GM23338 (cell line): ENCODE results near the gene HOXA3. TPM values are rescaled to one million over a fixed set of nuclear protein-coding genes. Genes with fewer than 3 reads are reported as not detected.

ENCODE experiments used
- ATAC-seq: fragments of 200-7000 bp; cut with Tn5 transposase; 3 replicates; pipeline ENCODE4 v1.9.1; 2020
- DNase-seq: peaks from one replicate; pipeline ENCODE4 v3.0.0-alpha.2; 2015; ENCODE audit warnings: low spot score
- H2AFZ ChIP-seq: fragments of 200-600 bp; sonication (generic); 2 replicates; pipeline ENCODE4 v1.8.0; 2016; ENCODE audit warnings: antibody characterized with exemption, mild to moderate bottlenecking, moderate library complexity
- H3F3A ChIP-seq: fragments of 200-600 bp; sonication (generic); replicated peaks from 2 replicates; pipeline ENCODE4 v1.8.0; 2017; ENCODE audit warnings: antibody characterized with exemption, mixed run types, low read depth
- H3K27ac ChIP-seq: fragments of 200-600 bp; sonication (generic); 2 replicates; pipeline ENCODE4 v1.6.1; 2016; ENCODE audit warnings: low read depth
- H3K27me3 ChIP-seq: fragments of 200-600 bp; sonication (generic); 2 replicates; pipeline ENCODE4 v1.8.0; 2016; ENCODE audit warnings: mild to moderate bottlenecking, mixed run types, moderate library complexity; ENCODE audit not compliant: insufficient read depth
- H3K36me3 ChIP-seq: fragments of 200-600 bp; sonication (generic); 2 replicates; pipeline ENCODE4 v1.8.0; 2016; ENCODE audit warnings: mild to moderate bottlenecking; ENCODE audit not compliant: insufficient read depth
- H3K4me1 ChIP-seq: fragments of 200-600 bp; sonication (generic); 2 replicates; pipeline ENCODE4 v1.8.0; 2016; ENCODE audit warnings: mild to moderate bottlenecking, moderate library complexity; ENCODE audit not compliant: insufficient read depth
- H3K4me2 ChIP-seq: fragments of 200-600 bp; sonication (generic); 2 replicates; pipeline ENCODE4 v1.7.1; 2017; ENCODE audit warnings: mixed run types
- H3K4me3 ChIP-seq: fragments of 200-600 bp; sonication (generic); 2 replicates; pipeline ENCODE4 v1.6.1; 2016; ENCODE audit warnings: mixed run types
- H3K79me2 ChIP-seq: fragments of 200-600 bp; sonication (generic); replicated peaks from 2 replicates; pipeline ENCODE4 v1.8.0; 2017; ENCODE audit warnings: mild to moderate bottlenecking; ENCODE audit not compliant: insufficient read depth
- H3K9me2 ChIP-seq: fragments of 200-600 bp; sonication (generic); 2 replicates; pipeline ENCODE4 v1.8.0; 2017; ENCODE audit not compliant: insufficient read depth
- H4K20me1 ChIP-seq: fragments of 200-600 bp; sonication (generic); replicated peaks from 2 replicates; pipeline ENCODE4 v1.8.0; 2017; ENCODE audit warnings: mild to moderate bottlenecking; ENCODE audit not compliant: insufficient read depth
- H3K27ac Mint-ChIP-seq: 2 replicates; pipeline ENCODE4 v1.8.0; 2020; ENCODE audit warnings: inconsistent platforms, mild to moderate bottlenecking, moderate library complexity, mixed read lengths
- H3K27me3 Mint-ChIP-seq: 3 replicates; pipeline ENCODE4 v1.8.0; 2022; ENCODE audit warnings: low read depth, mild to moderate bottlenecking, moderate library complexity, mixed read lengths, inconsistent platforms; ENCODE audit not compliant: insufficient read depth, poor library complexity
- H3K36me3 Mint-ChIP-seq: 3 replicates; pipeline ENCODE4 v1.8.0; 2021; ENCODE audit warnings: low read depth, mild to moderate bottlenecking, inconsistent platforms, moderate library complexity, mixed read lengths
- H3K4me1 Mint-ChIP-seq: 3 replicates; pipeline ENCODE4 v1.8.0; 2020; ENCODE audit warnings: mild to moderate bottlenecking, inconsistent platforms, mixed read lengths
- H3K4me3 Mint-ChIP-seq: 3 replicates; pipeline ENCODE4 v1.8.0; 2021; ENCODE audit warnings: moderate library complexity, mild to moderate bottlenecking, inconsistent platforms, mixed read lengths
- H3K9me3 Mint-ChIP-seq: 3 replicates; pipeline ENCODE4 v1.8.0; 2020; ENCODE audit warnings: moderate library complexity, mild to moderate bottlenecking, inconsistent platforms, mixed read lengths
- EZH2 ChIP-seq: fragments of 200-600 bp; sonication (generic); IDR thresholded peaks from one replicate; pipeline ENCODE4 v1.8.0; 2017; ENCODE audit warnings: antibody characterized with exemption, mild to moderate bottlenecking, low read depth; ENCODE audit not compliant: unreplicated experiment
- EZH2phosphoT487 ChIP-seq: fragments of 200-600 bp; sonication (generic); IDR thresholded peaks from one replicate; pipeline ENCODE4 v1.8.1; 2018; ENCODE audit warnings: antibody characterized with exemption; ENCODE audit not compliant: unreplicated experiment
- POLR2AphosphoS5 ChIP-seq: IDR thresholded peaks from 2 replicates; pipeline ENCODE4 v1.6.1; 2016; ENCODE audit warnings: antibody characterized with exemption, low read depth
- ZNF114 ChIP-seq: fragments of 250-450 bp; sonication (Bioruptor Pico); IDR thresholded peaks from 2 replicates; pipeline ENCODE4 v1.5.0; 2020; ENCODE audit warnings: mild to moderate bottlenecking, moderate library complexity
- polyA plus RNA-seq: library from polyadenylated mRNA; unstranded; fragments of >200 nt; fragmentation: Nextera tagmentation; extraction: Ambion mirVana; gene quantifications from 2 replicates; pipeline ENCODE4 v1.2.1, GENCODE V29; 2016
- total RNA-seq: library from RNA; depleted of rRNA; stranded (reverse); fragments of >200 nt; shearing (Covaris generic); gene quantifications from 2 replicates; pipeline ENCODE4 v1.2.3, GENCODE V29; 2014
- TF ChIP-seq, protein P1 (sequence below), 2 experiments: fragments of 200-600 bp in 1 of 2; sonication (generic) in 1 of 2; conservative IDR thresholded peaks; 2 replicates each; pipeline versions ENCODE4 v1.5.1 to v1.6.1; 2016 to 2017; ENCODE audit warnings: antibody characterized with exemption in 2 of 2, low read depth in 2 of 2, mild to moderate bottlenecking in 2 of 2, moderate library complexity in 1 of 2

Gene HOXA3
- total and polyA plus RNA-seq, 2 experiments from 2014 or later = not detected

- no peaks in the 10 kb centered on the region for H3K79me2 ChIP-seq
- no peaks in the 10 kb centered on the region for H3K9me2 ChIP-seq
- Mint-ChIP-seq H3K36me3 (no peaks in the 10 kb centered on the region), H3K27me3 (peaks cover 95% of the 10 kb centered on the region), H3K27ac (no peak overlapping the region), H3K9me3 (peaks cover 12% of the 10 kb centered on the region; the same call in 2 of the 3 replicates), H3K4me3 (peak overlapping the region; percentile 37; the same call in 1 of the 3 replicates), H3K4me1 (peaks cover 13% of the 10 kb centered on the region)
- no peak for TF ChIP-seq POLR2AphosphoS5
- TF ChIP-seq EZH2phosphoT487 = peak; percentile 91
- TF ChIP-seq ZNF114 = no peak
- peak; percentile 99 for TF ChIP-seq EZH2
- H3F3A ChIP-seq = peaks cover 49% of the 10 kb centered on the region
- H3K4me3 ChIP-seq = peak overlapping the region; percentile 34; the same call in 1 of the 2 replicates
- no peak overlapping the region for H2AFZ ChIP-seq
- H3K4me2 ChIP-seq = peak overlapping the region; percentile 48; the same call in 1 of the 2 replicates
- peaks cover 97% of the 10 kb centered on the region for H3K27me3 ChIP-seq
- ATAC-seq = no peak; the same call in 2 of the 3 replicates
- peaks cover 31% of the 10 kb centered on the region for H3K4me1 ChIP-seq
- no peaks in the 10 kb centered on the region for H3K36me3 ChIP-seq
- no peak overlapping the region for H3K27ac ChIP-seq
- H4K20me1 ChIP-seq = peaks cover 66% of the 10 kb centered on the region
- DNase-seq = peak; percentile 41
These were observed 38.2 kb downstream of the HOXA3 start for GRCh38 chr7:27113991-27114769.

- Histone ChIP-seq H3F3A (peaks cover 49% of the 10 kb centered on the region), H3K27ac (no peak overlapping the region), H3K4me3 (peak overlapping the region; percentile 48), H2AFZ (no peak overlapping the region), H3K4me2 (peak overlapping the region; percentile 76), H3K36me3 (no peaks in the 10 kb centered on the region), H3K27me3 (peaks cover 97% of the 10 kb centered on the region), H4K20me1 (peaks cover 71% of the 10 kb centered on the region), H3K79me2 (no peaks in the 10 kb centered on the region), H3K9me2 (no peaks in the 10 kb centered on the region), H3K4me1 (peaks cover 32% of the 10 kb centered on the region)
- H3K36me3 Mint-ChIP-seq = no peaks in the 10 kb centered on the region
- peak; percentile 84 for DNase-seq
- peaks cover 95% of the 10 kb centered on the region for H3K27me3 Mint-ChIP-seq
- H3K27ac Mint-ChIP-seq = no peak overlapping the region
- H3K9me3 Mint-ChIP-seq = peaks cover 12% of the 10 kb centered on the region; the same call in 2 of the 3 replicates
- TF ChIP-seq EZH2phosphoT487 (peak; percentile 98), EZH2 (peak; percentile 99), POLR2AphosphoS5 (no peak)
- TF ChIP-seq, protein P1, sequence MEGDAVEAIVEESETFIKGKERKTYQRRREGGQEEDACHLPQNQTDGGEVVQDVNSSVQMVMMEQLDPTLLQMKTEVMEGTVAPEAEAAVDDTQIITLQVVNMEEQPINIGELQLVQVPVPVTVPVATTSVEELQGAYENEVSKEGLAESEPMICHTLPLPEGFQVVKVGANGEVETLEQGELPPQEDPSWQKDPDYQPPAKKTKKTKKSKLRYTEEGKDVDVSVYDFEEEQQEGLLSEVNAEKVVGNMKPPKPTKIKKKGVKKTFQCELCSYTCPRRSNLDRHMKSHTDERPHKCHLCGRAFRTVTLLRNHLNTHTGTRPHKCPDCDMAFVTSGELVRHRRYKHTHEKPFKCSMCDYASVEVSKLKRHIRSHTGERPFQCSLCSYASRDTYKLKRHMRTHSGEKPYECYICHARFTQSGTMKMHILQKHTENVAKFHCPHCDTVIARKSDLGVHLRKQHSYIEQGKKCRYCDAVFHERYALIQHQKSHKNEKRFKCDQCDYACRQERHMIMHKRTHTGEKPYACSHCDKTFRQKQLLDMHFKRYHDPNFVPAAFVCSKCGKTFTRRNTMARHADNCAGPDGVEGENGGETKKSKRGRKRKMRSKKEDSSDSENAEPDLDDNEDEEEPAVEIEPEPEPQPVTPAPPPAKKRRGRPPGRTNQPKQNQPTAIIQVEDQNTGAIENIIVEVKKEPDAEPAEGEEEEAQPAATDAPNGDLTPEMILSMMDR (conservative IDR thresholded peaks at IDR 0.05; ENCODE audit: low read depth in 2 of 2) = no peak
- peaks cover 18% of the 10 kb centered on the region for H3K4me1 Mint-ChIP-seq
- ATAC-seq = peak; percentile 18
- peak overlapping the region; percentile 59 for H3K4me3 Mint-ChIP-seq
These were observed 39.1 kb downstream of the HOXA3 start for GRCh38 chr7:27112955-27113949.
